Endothelial cell (in vitro differentiated cells): ENCODE data around the gene LZTR1. TPM values are rescaled to one million over a fixed set of nuclear protein-coding genes. Genes with fewer than 3 reads are reported as not detected.

Source experiments
- DNase-seq: peaks from one replicate; pipeline ENCODE4 v3.0.0; 2021; ENCODE audit warnings: low spot score
- H3K27ac Mint-ChIP-seq: one replicate; pipeline ENCODE4 v1.8.0; 2021; ENCODE audit warnings: mixed read lengths, inconsistent platforms; ENCODE audit not compliant: unreplicated experiment
- H3K27me3 Mint-ChIP-seq: one replicate; pipeline ENCODE4 v1.8.0; 2021; ENCODE audit warnings: mild to moderate bottlenecking, moderate library complexity, mixed read lengths, inconsistent platforms; ENCODE audit not compliant: unreplicated experiment
- H3K36me3 Mint-ChIP-seq: one replicate; pipeline ENCODE4 v1.8.0; 2021; ENCODE audit warnings: mild to moderate bottlenecking, low read depth, mixed read lengths, inconsistent platforms; ENCODE audit not compliant: unreplicated experiment
- H3K4me1 Mint-ChIP-seq: one replicate; pipeline ENCODE4 v1.8.0; 2021; ENCODE audit warnings: mild to moderate bottlenecking, mixed read lengths, inconsistent platforms; ENCODE audit not compliant: unreplicated experiment
- H3K4me3 Mint-ChIP-seq: one replicate; pipeline ENCODE4 v1.8.0; 2021; ENCODE audit warnings: mild to moderate bottlenecking, mixed read lengths, inconsistent platforms; ENCODE audit not compliant: unreplicated experiment
- H3K9me3 Mint-ChIP-seq: one replicate; pipeline ENCODE4 v1.8.0; 2021; ENCODE audit warnings: mixed read lengths, inconsistent platforms; ENCODE audit not compliant: unreplicated experiment
- total RNA-seq: library from RNA; stranded (reverse); fragmentation: NEBNext Ultra II Directional; extraction: Animal tissue kit (Norgen Biotek cat#: 25700); gene quantifications from one replicate; pipeline ENCODE4 v1.2.1, GENCODE V29; 2021; ENCODE audit not compliant: unreplicated experiment
- TF ChIP-seq, protein P1 (sequence below): fragments of 200-600 bp; sonication (generic); IDR thresholded peaks from one replicate; pipeline ENCODE4 v1.5.0; 2021; ENCODE audit warnings: antibody characterized with exemption; ENCODE audit not compliant: unreplicated experiment

Gene LZTR1
- total RNA-seq, 1 donor from 2014 or later, result 113 TPM

DNA sequence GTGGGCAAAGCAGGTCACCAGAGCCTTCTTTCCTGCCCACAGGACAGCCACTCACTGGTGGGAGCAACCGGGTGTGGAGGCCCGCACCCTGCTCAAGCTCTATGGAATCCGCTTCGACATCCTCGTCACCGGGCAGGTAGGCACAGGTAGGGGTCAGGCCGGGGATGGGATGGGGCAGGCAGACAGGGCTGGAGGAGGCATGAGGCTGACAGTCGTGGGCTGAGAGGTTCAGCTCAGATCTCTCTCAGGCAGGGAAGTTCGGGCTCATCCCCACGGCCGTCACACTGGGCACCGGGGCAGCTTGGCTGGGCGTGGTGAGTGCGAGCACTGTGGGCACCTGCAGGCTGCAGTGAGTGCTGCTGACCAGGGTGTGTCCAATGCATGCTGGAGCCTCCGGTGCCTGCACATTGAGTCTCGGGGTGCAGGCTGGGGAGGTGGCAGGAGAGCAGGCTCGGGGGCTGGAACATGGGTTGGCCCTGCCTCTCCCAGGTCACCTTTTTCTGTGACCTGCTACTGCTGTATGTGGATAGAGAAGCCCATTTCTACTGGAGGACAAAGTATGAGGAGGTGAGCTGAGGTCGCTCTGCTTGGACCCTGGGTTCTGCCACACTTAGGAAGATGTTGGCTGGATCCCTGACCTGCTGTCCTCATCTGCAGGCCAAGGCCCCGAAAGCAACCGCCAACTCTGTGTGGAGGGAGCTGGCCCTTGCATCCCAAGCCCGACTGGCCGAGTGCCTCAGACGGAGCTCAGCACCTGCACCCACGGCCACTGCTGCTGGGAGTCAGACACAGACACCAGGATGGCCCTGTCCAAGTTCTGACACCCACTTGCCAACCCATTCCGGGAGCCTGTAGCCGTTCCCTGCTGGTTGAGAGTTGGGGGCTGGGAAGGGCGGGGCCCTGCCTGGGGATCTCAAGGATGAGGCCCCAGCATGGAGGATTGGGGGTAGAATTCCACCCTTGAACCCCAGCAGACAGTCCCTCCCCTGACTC lies 44.0 kb downstream of the LZTR1 start:
- Mint-ChIP-seq H3K9me3 (no peaks in the 10 kb centered on the region), H3K4me1 (peaks cover 4% of the 10 kb centered on the region), H3K27ac (no peak overlapping the region), H3K27me3 (peaks cover 11% of the 10 kb centered on the region), H3K4me3 (no peak overlapping the region), H3K36me3 (no peaks in the 10 kb centered on the region)
- TF ChIP-seq, protein P1, sequence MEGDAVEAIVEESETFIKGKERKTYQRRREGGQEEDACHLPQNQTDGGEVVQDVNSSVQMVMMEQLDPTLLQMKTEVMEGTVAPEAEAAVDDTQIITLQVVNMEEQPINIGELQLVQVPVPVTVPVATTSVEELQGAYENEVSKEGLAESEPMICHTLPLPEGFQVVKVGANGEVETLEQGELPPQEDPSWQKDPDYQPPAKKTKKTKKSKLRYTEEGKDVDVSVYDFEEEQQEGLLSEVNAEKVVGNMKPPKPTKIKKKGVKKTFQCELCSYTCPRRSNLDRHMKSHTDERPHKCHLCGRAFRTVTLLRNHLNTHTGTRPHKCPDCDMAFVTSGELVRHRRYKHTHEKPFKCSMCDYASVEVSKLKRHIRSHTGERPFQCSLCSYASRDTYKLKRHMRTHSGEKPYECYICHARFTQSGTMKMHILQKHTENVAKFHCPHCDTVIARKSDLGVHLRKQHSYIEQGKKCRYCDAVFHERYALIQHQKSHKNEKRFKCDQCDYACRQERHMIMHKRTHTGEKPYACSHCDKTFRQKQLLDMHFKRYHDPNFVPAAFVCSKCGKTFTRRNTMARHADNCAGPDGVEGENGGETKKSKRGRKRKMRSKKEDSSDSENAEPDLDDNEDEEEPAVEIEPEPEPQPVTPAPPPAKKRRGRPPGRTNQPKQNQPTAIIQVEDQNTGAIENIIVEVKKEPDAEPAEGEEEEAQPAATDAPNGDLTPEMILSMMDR, result no peak
- no peak for DNase-seq

DNA sequence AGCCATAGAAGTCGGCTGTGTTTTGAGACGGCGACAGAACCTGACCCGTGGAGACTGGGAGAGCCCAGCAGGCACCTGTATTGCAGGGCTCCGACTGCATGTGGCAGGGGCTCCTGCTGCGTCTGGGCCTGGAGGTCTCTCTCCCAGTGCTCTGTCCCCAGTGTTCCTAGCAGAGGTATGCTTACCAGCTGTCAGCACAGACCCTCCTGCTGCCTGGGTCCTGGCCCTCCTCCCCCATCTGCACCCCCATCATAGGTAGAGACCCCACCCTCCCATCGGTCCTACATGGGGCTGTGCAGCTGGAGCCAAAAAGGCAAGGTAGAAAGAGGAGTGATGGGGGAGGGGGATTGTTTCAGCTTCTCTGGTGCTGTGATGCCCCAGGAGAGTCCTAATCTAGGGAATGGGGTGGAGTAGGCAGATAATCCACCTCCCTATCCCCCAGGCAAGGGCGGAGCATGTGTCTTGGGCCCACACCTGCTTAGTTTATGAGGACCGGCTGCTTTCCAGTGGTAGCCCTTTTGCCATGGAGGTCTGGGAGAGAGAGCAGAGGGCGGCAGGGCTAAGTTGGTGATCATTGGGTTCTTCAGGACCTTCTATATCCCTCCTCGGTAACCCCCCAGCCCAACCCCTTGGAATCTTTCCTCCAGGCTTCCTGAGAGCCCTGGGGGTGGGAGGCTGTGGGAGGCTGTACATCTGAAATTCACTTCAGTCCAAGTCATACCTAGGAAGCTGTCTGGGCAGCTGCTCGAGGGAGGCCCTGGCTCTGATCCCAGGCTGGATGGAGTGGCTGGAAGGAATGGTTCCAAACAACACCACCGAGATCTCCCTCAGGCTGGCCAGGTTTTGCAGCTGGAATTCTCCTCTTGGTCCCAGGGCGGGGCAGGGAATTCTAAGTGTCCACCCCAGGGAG lies 44.9 kb downstream of the LZTR1 start:
- DNase-seq, result no peak
- Mint-ChIP-seq H3K4me1 (peaks cover 4% of the 10 kb centered on the region), H3K27me3 (peaks cover 10% of the 10 kb centered on the region), H3K9me3 (no peaks in the 10 kb centered on the region), H3K27ac (no peak overlapping the region), H3K36me3 (no peaks in the 10 kb centered on the region), H3K4me3 (no peak overlapping the region)
- TF ChIP-seq, protein P1, result no peak

DNA sequence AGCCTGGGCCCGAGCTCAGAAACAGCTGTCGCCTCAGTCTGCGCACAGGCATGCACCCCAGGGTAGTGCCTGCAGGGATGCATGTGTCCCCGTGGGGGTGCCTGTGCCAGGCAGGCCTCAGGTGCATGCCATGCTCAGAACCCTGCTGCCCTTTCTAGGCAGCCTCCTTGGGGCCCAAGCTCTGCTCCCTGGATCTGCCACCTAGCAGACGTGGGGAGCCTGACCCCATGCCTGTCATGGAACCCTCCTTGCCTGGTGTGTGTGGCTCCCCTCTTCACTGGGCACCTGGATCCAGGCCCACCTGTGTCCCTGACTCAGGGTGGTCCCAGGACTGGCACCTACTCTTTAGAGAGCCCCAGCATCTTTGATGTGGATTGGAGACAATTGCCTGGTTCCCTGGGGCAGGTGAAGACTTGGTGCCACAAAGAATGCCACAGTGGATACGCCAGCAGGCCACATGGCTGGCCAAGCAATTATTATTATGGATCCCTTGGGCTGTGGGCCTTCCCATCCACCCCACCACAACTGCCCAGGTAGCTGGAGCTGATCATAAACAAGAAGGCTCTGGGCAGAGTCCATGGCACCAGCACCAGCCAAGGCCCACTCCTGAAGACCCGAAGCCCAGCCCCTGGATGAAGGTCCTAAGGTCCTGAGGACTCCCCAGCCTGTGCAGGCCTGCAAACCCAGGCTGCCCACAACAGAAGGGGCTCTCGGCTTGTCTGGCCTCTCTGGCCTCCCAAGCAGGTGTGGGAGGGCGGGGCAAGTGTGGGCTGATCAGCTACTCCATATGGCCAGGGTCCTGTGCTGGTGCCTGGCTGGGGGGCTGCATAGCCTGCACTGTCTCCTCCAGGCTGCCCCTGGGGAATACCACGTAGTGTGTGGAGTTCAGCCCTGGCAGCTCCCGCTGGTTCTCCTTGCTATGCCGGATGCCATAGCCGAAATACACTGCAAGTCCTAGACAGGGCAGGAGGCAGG lies 46.5 kb downstream of the LZTR1 start:
- Mint-ChIP-seq H3K27me3 (peaks cover 11% of the 10 kb centered on the region), H3K4me1 (peaks cover 4% of the 10 kb centered on the region), H3K36me3 (no peaks in the 10 kb centered on the region), H3K27ac (no peak overlapping the region), H3K9me3 (no peaks in the 10 kb centered on the region), H3K4me3 (no peak overlapping the region)
- no peak for DNase-seq
- TF ChIP-seq, protein P1, result no peak

DNA sequence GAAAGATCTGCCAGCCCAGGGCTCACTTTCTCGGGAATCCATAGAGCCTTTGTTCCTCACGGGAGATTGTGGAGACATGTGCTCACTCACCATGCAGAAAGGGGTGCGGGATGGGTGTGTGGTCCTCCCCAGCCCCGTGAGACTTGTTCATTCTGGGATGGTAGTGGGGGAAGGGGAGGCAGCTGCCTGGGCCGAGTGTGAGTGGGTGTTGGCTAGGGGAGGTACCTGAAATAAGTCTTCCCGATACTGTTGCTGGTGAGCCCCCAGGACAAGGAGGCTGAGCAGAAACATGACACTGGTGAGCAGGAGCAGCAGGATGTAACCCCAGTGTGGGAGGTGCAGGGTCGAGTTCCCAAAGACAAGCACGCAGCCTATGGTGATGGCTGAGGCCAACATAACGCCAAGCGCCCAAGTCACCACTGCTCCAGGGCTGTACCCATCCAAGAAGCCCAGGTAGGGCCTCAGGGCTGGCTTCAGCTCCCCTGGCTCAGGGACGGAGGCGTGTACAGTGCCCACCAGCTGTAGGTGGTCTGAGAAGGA lies 47.5 kb downstream of the LZTR1 start:
- TF ChIP-seq, protein P1, result no peak
- no peak overlapping the region for H3K4me3 Mint-ChIP-seq
- no peak for DNase-seq
- H3K27me3 Mint-ChIP-seq, result peaks cover 11% of the 10 kb centered on the region
- H3K36me3 Mint-ChIP-seq, result no peaks in the 10 kb centered on the region
- peaks cover 4% of the 10 kb centered on the region for H3K4me1 Mint-ChIP-seq
- H3K27ac Mint-ChIP-seq, result no peak overlapping the region
- no peaks in the 10 kb centered on the region for H3K9me3 Mint-ChIP-seq
